ENCODE results near the gene PBX1.

Gene PBX1

GRCh38 chr1:164643018-164643417 is 84.0 kb downstream of the PBX1 start:
- TF ChIP-seq CTCF (IDR thresholded peaks at IDR 0.05; ENCODE audit: control insufficient read depth, insufficient read depth, low read depth, low read length, missing control alignments) = no peak
- H3K4me3 ChIP-seq (ENCODE audit: control insufficient read depth, low read depth, low read length) = no peak overlapping the region
- no peak for DNase-seq (ENCODE audit: low read depth)

- no peak overlapping the region for H3K4me3 ChIP-seq (ENCODE audit: control insufficient read depth, low read depth, low read length)
- no peak for DNase-seq (ENCODE audit: low read depth)
Measured at GRCh38 chr1:164644268-164644667, 85.3 kb downstream of the PBX1 start.

GRCh38 chr1:164644774-164645644 is 86.0 kb downstream of the PBX1 start:
- no peak for TF ChIP-seq CTCF (IDR thresholded peaks at IDR 0.05; ENCODE audit: control insufficient read depth, insufficient read depth, low read depth, low read length, missing control alignments)
- no peak overlapping the region for H3K4me3 ChIP-seq (ENCODE audit: control insufficient read depth, low read depth, low read length)
- DNase-seq (ENCODE audit: low read depth) = peak; percentile 8

More at GRCh38 chr1:164644268-164644667, 85.3 kb downstream of the PBX1 start:
- no peak for TF ChIP-seq CTCF (IDR thresholded peaks at IDR 0.05; ENCODE audit: control insufficient read depth, insufficient read depth, low read depth, low read length, missing control alignments)

- no peak for TF ChIP-seq CTCF (IDR thresholded peaks at IDR 0.05; ENCODE audit: control insufficient read depth, insufficient read depth, low read depth, low read length, missing control alignments)
- no peak for DNase-seq (ENCODE audit: low read depth)
- no peak overlapping the region for H3K4me3 ChIP-seq (ENCODE audit: control insufficient read depth, low read depth, low read length)
Measured at GRCh38 chr1:164645921-164646320, 86.9 kb downstream of the PBX1 start.

DNA sequence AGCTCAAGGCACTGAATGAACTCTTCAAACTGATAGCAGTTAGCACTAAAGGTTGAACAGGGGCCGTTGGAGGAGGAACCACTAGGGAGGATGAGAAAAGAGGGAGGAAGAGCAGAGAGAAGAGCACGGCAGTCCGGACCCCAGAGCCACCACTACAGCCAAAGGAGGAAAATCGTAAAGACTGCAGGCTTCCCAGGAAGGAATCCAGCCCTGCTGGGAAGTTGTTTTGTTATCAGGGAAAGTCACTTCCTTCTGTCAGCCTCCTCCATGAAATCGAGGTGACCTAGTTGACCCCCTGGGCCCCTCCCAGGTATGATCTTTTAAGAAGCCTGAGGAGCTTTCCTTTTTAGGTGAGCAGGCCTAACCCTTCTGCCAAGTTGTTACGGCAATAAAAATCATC is 88.2 kb downstream of the PBX1 start:
- DNase-seq (ENCODE audit: low read depth) = no peak
- no peak for TF ChIP-seq CTCF (IDR thresholded peaks at IDR 0.05; ENCODE audit: control insufficient read depth, insufficient read depth, low read depth, low read length, missing control alignments)
- no peak overlapping the region for H3K4me3 ChIP-seq (ENCODE audit: control insufficient read depth, low read depth, low read length)

DNA sequence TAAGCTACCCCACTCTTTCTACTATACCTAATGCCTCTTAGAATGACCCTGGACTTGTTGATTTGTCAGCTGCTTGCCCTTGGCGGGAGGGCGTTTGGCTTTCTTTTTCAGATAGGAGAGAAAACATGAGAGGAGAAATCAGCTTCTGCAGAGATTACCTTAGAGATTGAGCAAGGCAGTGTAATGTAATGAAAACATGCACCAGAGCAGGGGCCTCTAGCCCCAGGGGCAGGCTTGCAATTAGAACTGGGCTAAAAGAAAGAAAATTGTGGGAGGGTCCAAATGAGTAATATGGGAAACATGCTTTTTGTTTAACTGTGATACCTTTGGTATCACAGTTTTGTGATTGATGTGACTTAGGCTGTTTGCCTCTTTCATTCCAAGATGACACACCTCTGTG is 89.7 kb downstream of the PBX1 start:
- no peak overlapping the region for H3K4me3 ChIP-seq (ENCODE audit: control insufficient read depth, low read depth, low read length)
- no peak for DNase-seq (ENCODE audit: low read depth)

More for the DNA sequence above, 89.7 kb downstream of the PBX1 start:
- TF ChIP-seq CTCF (IDR thresholded peaks at IDR 0.05; ENCODE audit: control insufficient read depth, insufficient read depth, low read depth, low read length, missing control alignments) = no peak
